SK-N-SH (cell line): Measurements from ENCODE around the gene COA4. TPM values are rescaled to one million over a fixed set of nuclear protein-coding genes. Genes with fewer than 3 reads are reported as not detected.

Experiments
- CTCF ChIA-PET: fragments of 300-600, 350-600 bp; formaldehyde crosslinking; extraction: SDS; loops from one replicate; lab custom pipeline; 2021; lab: Yijun Ruan, JAX
- POLR2A ChIA-PET: fragments of 350-600 bp; sonication (Branson Sonifier 250); formaldehyde crosslinking; extraction: SDS; loops from one replicate; lab custom pipeline; 2020; ENCODE audit warnings: antibody characterized with exemption, inconsistent platforms; lab: Yijun Ruan, JAX
- DNase-seq: peaks from one replicate; pipeline ENCODE4 v3.0.0; 2012
- H2AFZ ChIP-seq: fragments of 200-600 bp; sonication (generic); 2 replicates; pipeline ENCODE4 v1.8.1; 2016; ENCODE audit warnings: antibody characterized with exemption, mild to moderate bottlenecking, low read depth
- H3F3A ChIP-seq: fragments of 200-600 bp; sonication (generic); replicated peaks from 2 replicates; pipeline ENCODE3; 2016; ENCODE audit warnings: antibody characterized with exemption, mild to moderate bottlenecking; ENCODE audit not compliant: insufficient read depth
- H3K27ac ChIP-seq, 2 experiments: fragments of 200-500 bp in 1 of 2; fragments of 200-600 bp in 1 of 2; sonication (Bioruptor generic) in 1 of 2; sonication (generic), shearing (Covaris generic) in 1 of 2; 2 replicates each; pipeline versions ENCODE4 v1.5.1 to v1.6.1; 2014 to 2016; ENCODE audit warnings: low read depth in 2 of 2, inconsistent platforms in 1 of 2, low read length in 1 of 2, mild to moderate bottlenecking in 1 of 2, mixed read lengths in 1 of 2
- H3K27me3 ChIP-seq: fragments of 200-600 bp; sonication (generic), shearing (Covaris generic); 2 replicates; pipeline ENCODE4 v1.6.1; 2016; ENCODE audit warnings: mixed run types; ENCODE audit not compliant: insufficient read depth
- H3K36me3 ChIP-seq, 2 experiments: fragments of 200-500 bp in 1 of 2; fragments of 200-600 bp in 1 of 2; sonication (Bioruptor generic) in 1 of 2; sonication (generic) in 1 of 2; replicated peaks in 1 of 2; 2 replicates each; pipeline versions ENCODE3 to v1.5.1; 2014 to 2016; ENCODE audit warnings: low read length in 1 of 2, mild to moderate bottlenecking in 1 of 2; ENCODE audit not compliant: insufficient read depth in 2 of 2, control insufficient read depth in 1 of 2
- H3K4me1 ChIP-seq, 2 experiments: fragments of 200-500 bp in 1 of 2; fragments of 200-600 bp in 1 of 2; sonication (Bioruptor generic) in 1 of 2; sonication (generic), shearing (Covaris generic) in 1 of 2; 2 replicates each; pipeline versions ENCODE4 v1.5.1 to v1.6.1; 2014 to 2016; ENCODE audit warnings: low read depth in 1 of 2, low read length in 1 of 2, mixed run types in 1 of 2; ENCODE audit not compliant: insufficient read depth in 2 of 2, control insufficient read depth in 1 of 2
- H3K4me2 ChIP-seq: fragments of 200-600 bp; sonication (generic), shearing (Covaris generic); 2 replicates; pipeline ENCODE4 v1.6.1; 2017; ENCODE audit warnings: mixed run types
- H3K4me3 ChIP-seq, 2 experiments: fragments of 200-500 bp in 1 of 2; fragments of 200-600 bp in 1 of 2; sonication (Bioruptor generic) in 1 of 2; sonication (generic), shearing (Covaris generic) in 1 of 2; 2 replicates each; pipeline versions ENCODE4 v1.5.1 to v1.8.1; 2014 to 2016; ENCODE audit warnings: low read depth in 2 of 2, inconsistent platforms in 1 of 2, low read length in 1 of 2, mild to moderate bottlenecking in 1 of 2, mixed read lengths in 1 of 2, moderate library complexity in 1 of 2
- H3K79me2 ChIP-seq: fragments of 200-600 bp; sonication (generic); 2 replicates; pipeline ENCODE4 v1.8.1; 2017; ENCODE audit warnings: mild to moderate bottlenecking; ENCODE audit not compliant: insufficient read depth
- H3K9ac ChIP-seq: fragments of 200-600 bp; sonication (generic); 2 replicates; pipeline ENCODE4 v1.6.1; 2017; ENCODE audit warnings: mixed run types
- H3K9me2 ChIP-seq: fragments of 200-600 bp; sonication (generic); 2 replicates; pipeline ENCODE4 v1.6.1; 2017; ENCODE audit warnings: mixed run types
- H3K9me3 ChIP-seq: fragments of 200-600 bp; sonication (generic); 2 replicates; pipeline ENCODE4 v1.6.1; 2017; ENCODE audit warnings: mixed run types, mild to moderate bottlenecking, moderate library complexity
- H4K20me1 ChIP-seq: fragments of 200-600 bp; sonication (generic); 2 replicates; pipeline ENCODE4 v1.6.1; 2017; ENCODE audit warnings: mild to moderate bottlenecking, mixed run types; ENCODE audit not compliant: insufficient read depth
- CHD2 ChIP-seq: fragments of 150-350 bp; IDR thresholded peaks from 2 replicates; pipeline ENCODE4 v1.6.1; 2018; ENCODE audit warnings: low read length; ENCODE audit not compliant: partially characterized antibody
- CTCF ChIP-seq: fragments of 200-600 bp; sonication (generic); IDR thresholded peaks from 2 replicates; pipeline ENCODE4 v1.6.1; 2017; ENCODE audit warnings: antibody characterized with exemption, mild to moderate bottlenecking, moderate library complexity
- ELF1 ChIP-seq: IDR thresholded peaks from 2 replicates; pipeline ENCODE4 v1.4.0; 2012
- FOXJ3 ChIP-seq: sonication (generic); formaldehyde crosslinking; IDR thresholded peaks from 2 replicates; pipeline ENCODE4 v1.5.1; 2020; ENCODE audit warnings: mild to moderate bottlenecking, missing genetic modification reagents
- MEF2A ChIP-seq: IDR thresholded peaks from 2 replicates; pipeline ENCODE4 v1.4.0; 2012; ENCODE audit warnings: low read depth, borderline replicate concordance
- MXI1 ChIP-seq: IDR thresholded peaks from 2 replicates; pipeline ENCODE4 v1.6.1; 2012; ENCODE audit warnings: mild to moderate bottlenecking, low read depth, low read length, improper control_type of control experiment
- POLR2AphosphoS5 ChIP-seq: IDR thresholded peaks from 2 replicates; pipeline ENCODE4 v1.6.1; 2012; ENCODE audit warnings: low read depth, low read length
- REST ChIP-seq: IDR thresholded peaks from 2 replicates; pipeline ENCODE4 v1.6.1; 2012; ENCODE audit warnings: mild to moderate bottlenecking, low read depth, low read length, moderate library complexity
- SIN3A ChIP-seq: IDR thresholded peaks from 2 replicates; pipeline ENCODE4 v1.6.1; 2012; ENCODE audit warnings: low read depth, mild to moderate bottlenecking, low read length, moderate library complexity, borderline replicate concordance
- TAF1 ChIP-seq: IDR thresholded peaks from 2 replicates; pipeline ENCODE4 v1.6.1; 2012; ENCODE audit warnings: low read depth, mild to moderate bottlenecking, low read length, moderate library complexity, borderline replicate concordance
- USF1 ChIP-seq: IDR thresholded peaks from 2 replicates; pipeline ENCODE4 v1.4.0; 2012; ENCODE audit warnings: low read depth, borderline replicate concordance
- USF2 ChIP-seq: fragments of 150-350 bp; IDR thresholded peaks from 2 replicates; pipeline ENCODE4 v1.6.1; 2017; ENCODE audit warnings: antibody characterized with exemption, low read length, low read depth, borderline replicate concordance
- WGBS: methylation state at CpG from one replicate; pipeline ENCODE4 v1.1.6; 2017; ENCODE audit warnings: low lambda C conversion rate; 5-methylcytosine and 5-hydroxymethylcytosine counted together
- polyA plus RNA-seq, 3 experiments: library from polyadenylated mRNA; depleted of rRNA; stranded (reverse); fragments of >200 nt; gene quantifications; 2 replicates each; pipeline ENCODE4 v1.2.3, GENCODE V29; 2012

Gene COA4
- polyA plus RNA-seq, 1 of the 3 experiments (the other 2 are of a cell fraction), result 171 TPM

DNA sequence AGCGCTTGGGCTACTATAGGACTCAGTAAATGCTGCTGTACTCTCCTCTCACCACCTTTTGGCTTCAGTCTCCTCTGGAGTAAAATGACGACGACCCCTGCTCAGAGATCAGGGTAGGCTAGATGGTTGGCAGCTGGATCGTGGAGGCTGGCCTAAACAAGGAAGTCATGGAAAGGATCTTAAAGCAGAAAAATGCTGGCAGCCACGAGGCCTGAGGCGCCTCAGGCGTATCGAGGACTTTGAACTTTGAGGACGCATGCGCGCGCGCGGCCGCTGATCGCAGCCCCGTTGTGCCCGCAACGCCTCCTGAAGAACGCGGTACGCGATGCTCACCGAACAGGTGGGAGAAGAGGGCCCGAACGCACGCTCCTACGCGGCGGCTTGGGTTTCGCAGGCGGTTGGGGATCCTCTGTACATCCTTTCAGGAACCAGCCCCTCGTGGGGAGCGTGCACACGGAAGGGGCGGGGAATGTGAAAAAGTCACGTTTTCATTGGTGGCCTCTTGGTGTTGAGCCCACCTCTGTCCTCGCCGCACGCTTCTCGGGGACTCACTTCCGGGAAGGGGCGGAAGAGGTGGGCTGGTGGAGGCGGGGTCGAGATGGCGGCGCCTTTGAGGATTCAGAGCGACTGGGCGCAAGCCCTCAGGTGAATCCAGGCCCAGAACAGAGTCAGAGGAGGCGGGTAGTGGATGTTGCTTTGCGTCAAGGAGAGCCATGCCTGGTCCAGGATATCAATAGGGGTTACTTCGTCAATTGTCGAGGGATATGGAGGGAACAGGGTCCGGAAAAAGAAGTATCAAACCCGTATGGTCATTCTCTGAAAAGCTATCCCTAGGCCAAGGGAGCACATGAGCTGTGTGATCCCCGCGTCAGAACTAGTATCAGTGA, at the start of gene COA4, which contains the start of gene PAAF1 (continued):
- TF ChIP-seq CTCF (no peak), POLR2AphosphoS5 (peak; percentile 92), USF2 (no peak)

- Histone ChIP-seq H3K4me2 (no peak overlapping the region), H4K20me1 (no peaks in the 10 kb centered on the region), H3K36me3 (peaks cover 35 to 38% of the 10 kb centered on the region in 2 experiments), H3K79me2 (no peaks in the 10 kb centered on the region), H3K4me3 (no peak overlapping the region), H3F3A (peaks cover 6% of the 10 kb centered on the region), H3K9me3 (no peaks in the 10 kb centered on the region), H3K9ac (no peak overlapping the region), H3K27me3 (no peaks in the 10 kb centered on the region), H3K4me1 (no peaks in the 10 kb centered on the region), H3K9me2 (no peaks in the 10 kb centered on the region), H2AFZ (no peak overlapping the region), H3K27ac (no peak overlapping the region)
- POLR2A ChIA-PET, result no interaction called here
- CTCF ChIA-PET, result no interaction called here
- 95% methylated on average over 4 of the region's 4 CpGs for WGBS
- TF ChIP-seq MEF2A, result no peak
- no peak for TF ChIP-seq TAF1
- no peak for TF ChIP-seq ELF1
- no peak for DNase-seq
These were observed 44.5 kb upstream of the COA4 start for GRCh38 chr11:73921180-73921579.

DNA sequence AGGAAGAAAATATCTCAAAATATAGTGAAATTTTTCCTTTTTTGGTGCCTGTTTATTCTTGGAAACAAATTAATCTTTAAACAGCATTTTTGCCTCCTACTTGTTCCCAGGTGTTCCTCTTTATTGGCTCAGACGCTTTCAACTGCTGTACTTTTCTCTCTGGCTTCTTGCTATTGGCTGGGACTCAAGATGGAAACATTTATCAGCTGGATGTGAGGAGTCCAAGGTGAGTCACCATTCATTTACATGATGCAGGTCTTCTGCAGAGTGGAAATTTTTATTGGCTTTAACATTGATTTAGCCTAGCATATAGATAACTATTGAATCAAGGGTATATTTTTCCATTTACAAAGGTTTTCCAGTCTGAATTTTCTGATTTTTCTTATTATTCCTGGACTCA, 39.8 kb upstream of the COA4 start:
- no peak for DNase-seq
- TF ChIP-seq SIN3A (no peak), USF1 (no peak), REST (no peak), MXI1 (no peak), FOXJ3 (no peak), CHD2 (no peak), MEF2A (no peak)
- TF ChIP-seq, all 33 proteins: peak for 0
- H3K9me2 ChIP-seq, result no peaks in the 10 kb centered on the region
- H3K4me3 ChIP-seq, result no peak overlapping the region
- no peak overlapping the region for H3K4me2 ChIP-seq
- H3K27me3 ChIP-seq, result no peaks in the 10 kb centered on the region
- ChIA-PET POLR2A (no interaction called here), CTCF (interaction anchor here (1.0 to 1.6 kb wide), 3 partner anchors 15 to 344 kb away, joined by 3 to 8 read pairs (median 3); no protein-coding TSS in a partner anchor)
- 85% methylated on average over 1 of the region's 1 CpG for WGBS
- no peak overlapping the region for H3K9ac ChIP-seq
- no peaks in the 10 kb centered on the region for H3K79me2 ChIP-seq
- H4K20me1 ChIP-seq, result no peaks in the 10 kb centered on the region
- peaks cover 45 to 57% of the 10 kb centered on the region in 2 experiments for H3K36me3 ChIP-seq
- H2AFZ ChIP-seq, result no peak overlapping the region
- peaks cover 6% of the 10 kb centered on the region for H3F3A ChIP-seq
- no peak overlapping the region for H3K27ac ChIP-seq
- no peaks in the 10 kb centered on the region for H3K9me3 ChIP-seq
- H3K4me1 ChIP-seq, result no peaks in the 10 kb centered on the region
